Stimulated activated CD8-positive, alpha-beta memory T cell treated with anti-CD3 and anti-CD28 coated beads, Interleukin-15, amount 100 ng/mL, for 48 hours (primary cell): Measurements from ENCODE around the gene RBMX2.
"Not testable (repeated sequence)": the region's sequence is repeated elsewhere in the genome, so short reads cannot be mapped to it uniquely, and the experiment has no call there.

Experiments used
- DNase-seq, 2 donors: peaks; one replicate each; pipeline ENCODE4 v3.0.0-alpha.2; 2020; ENCODE audit warnings: low read depth in 2 of 2

Gene RBMX2, protein sequence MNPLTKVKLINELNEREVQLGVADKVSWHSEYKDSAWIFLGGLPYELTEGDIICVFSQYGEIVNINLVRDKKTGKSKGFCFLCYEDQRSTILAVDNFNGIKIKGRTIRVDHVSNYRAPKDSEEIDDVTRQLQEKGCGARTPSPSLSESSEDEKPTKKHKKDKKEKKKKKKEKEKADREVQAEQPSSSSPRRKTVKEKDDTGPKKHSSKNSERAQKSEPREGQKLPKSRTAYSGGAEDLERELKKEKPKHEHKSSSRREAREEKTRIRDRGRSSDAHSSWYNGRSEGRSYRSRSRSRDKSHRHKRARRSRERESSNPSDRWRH

DNA sequence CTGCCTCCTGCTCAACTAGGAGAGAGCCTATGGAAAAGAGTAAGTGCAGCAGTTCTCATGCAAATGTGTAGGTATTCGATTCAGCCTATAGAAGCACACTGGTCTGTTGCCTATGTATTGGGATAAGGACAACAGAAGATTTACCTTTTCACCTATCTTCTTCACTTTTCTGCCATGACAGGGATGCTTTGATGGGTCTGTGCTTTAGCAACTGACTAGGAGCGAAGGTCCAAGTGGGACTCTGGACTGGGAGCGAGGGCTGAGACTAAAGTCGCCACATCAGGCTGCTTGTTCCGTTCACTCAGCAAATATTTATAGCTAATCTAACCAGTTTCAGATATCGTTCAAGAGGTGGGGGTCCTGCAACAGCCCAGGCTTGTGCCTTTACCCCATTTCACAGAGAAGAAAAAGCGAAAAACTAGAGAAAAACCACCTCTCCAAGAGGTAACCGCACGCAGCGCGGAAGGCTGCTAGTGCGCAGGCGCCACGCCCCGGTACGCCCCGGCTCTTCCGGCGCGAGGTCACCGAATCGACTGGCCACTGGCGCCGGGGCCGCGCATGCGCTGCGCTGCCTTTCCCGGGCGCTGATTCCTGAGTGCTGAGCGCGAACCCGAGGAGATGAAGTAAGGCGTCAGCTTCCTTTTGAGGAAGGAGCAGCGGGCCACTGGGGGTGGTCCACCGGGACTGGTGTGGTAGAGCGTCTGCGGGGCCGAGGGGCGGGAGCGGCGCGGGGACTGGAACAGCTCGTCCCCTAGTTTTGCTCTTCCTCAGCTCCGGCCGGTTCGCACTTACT, at the start of gene RBMX2:
RBMX2 (plus strand) TSS at position 573 of the 793 bp plus-strand sequence; CDS start at position 619, 46 bp downstream.
- peak; percentile 59 to 60 for DNase-seq

DNA sequence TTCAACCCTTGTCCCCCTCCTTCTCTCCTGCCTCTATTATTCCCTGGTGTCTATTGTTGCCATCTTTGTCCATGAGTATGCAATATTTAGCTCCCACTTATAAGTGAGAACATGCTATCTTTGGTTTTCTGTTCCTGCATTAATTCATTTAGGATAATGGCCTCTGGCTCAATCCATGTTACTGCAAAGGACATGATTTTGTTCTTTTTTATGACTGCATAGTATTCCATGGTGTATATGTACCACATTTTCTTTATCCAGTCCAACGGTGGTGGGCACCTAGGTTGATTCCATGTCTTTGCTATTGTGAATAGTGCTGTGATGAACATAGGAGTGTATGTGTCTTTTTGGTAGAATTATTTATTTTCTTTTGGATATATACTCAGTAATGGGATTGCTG, 49.7 kb upstream of the RBMX2 start:
- not testable (repeated sequence) for DNase-seq

DNA sequence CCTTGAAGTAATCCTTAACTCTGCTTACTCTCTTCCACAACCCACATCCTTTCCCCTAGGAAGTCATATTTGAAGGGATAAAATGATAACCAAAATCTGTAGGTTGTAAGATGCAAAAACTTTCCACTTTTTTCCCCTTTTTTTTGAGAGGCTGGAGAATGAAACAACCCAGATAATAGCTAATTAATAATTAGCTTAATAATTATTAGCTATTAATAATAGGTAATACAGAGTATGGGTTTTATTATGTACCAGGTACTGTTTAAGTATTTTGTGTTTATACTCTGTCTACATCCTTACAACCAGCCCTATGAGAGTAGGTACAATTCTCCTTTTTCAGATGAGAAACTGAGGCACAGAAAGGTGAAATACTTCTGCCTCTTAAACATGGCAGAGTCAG, 25.7 kb upstream of the RBMX2 start:
- no peak for DNase-seq

DNA sequence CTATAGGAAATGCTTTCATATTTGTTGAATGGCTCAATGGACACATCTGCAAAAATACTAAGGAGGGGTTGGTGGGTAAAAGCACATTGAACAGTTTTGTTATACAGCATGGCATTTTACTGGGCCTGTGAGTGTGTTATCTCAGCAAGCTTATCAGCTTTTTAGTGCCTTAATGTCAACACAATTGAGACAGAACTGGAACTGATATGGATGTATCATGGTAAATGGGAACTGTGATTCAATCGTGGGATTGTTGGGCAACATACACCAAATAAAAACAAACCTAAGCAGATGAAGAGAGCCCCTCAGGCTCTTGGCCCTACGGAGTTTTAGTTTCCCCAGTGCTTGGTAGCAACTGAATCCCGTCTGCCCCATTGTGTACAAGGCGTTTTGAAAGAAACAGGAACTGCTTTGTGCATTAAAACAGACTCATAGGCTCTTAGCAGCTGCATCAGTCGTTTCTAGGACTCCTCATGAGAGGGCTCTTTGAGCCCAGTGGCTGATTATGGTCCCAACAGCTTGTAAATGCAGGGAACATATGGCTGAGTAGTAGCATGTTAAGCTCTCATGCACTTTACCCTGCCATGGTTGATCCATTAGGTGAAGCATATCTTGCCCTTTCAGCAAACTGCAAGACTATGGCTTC, 23.6 kb upstream of the RBMX2 start:
- DNase-seq = no peak

DNA sequence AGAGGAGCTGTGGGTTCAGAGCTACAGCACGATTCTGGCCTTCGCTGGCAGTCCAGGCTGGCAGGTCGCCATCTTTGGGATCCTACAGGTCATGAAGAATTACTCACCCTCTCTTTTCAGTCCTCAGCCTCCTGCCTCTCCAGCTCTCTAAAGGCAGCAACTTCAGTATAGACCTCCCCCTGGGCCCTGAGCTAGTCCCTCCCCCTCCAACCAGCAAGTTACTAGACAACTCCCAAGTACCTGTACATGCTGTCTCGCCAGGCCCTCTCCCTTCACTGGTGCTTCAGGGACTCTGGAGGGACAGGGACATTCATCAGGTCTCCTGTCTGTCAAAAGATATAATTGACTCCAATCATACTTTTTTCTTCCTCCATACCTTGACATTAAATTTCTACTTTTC, 16.3 kb upstream of the RBMX2 start, which contains the start of gene GPR119:
GPR119 (minus strand) TSS at position 155 of the 400 bp plus-strand sequence. CDS start 227 bp downstream, outside the sequence.
- DNase-seq = no peak

DNA sequence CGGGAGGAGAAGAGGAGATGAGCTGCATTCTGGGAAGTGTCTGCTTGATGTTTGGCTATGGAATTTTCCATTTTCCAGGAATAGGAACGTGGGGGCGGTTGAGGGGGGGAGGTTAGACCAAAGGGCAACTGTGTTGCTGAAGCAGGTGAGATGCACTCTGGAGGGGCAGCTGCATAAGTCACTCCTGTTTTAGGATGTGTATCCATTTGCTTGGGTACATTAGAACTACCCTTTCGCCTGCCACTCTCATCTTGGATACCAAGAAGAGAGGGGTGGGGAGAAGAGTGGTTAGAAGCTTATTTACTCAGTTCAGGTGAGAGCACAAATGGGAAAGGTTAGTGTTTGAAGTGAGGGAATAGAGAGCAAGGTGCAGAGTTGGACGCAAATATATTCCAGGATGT, 15.4 kb upstream of the RBMX2 start:
- no peak for DNase-seq

DNA sequence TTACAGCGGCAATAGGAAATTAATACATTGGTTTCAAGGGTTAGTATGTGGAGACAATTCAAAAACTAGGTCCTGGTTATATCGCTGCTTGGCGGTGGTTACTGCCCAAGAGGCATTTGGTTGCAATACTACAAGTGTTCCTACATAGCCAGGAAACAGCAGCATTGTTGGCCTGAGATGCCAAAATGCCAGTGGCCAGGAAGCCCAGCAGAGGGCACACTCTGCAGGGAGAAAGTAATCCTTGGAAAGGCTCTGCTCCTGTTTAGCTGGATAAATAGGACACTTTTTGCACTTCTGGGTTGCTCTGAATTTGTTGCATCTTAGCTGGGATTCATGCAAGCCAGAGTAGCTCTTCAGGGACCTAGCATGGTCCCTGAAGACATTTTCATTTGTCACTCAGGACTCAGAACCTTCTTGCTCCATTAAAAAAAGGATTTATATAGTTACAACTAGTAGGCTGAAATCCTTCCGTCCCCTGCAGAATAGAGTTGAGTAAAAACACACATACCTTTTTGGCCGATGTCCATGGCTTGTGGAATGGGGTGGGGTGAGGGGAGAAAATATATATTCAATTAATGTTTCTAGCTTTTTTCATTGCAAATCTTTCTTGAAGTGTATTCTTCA, 8.2 kb upstream of the RBMX2 start:
- DNase-seq = no peak

DNA sequence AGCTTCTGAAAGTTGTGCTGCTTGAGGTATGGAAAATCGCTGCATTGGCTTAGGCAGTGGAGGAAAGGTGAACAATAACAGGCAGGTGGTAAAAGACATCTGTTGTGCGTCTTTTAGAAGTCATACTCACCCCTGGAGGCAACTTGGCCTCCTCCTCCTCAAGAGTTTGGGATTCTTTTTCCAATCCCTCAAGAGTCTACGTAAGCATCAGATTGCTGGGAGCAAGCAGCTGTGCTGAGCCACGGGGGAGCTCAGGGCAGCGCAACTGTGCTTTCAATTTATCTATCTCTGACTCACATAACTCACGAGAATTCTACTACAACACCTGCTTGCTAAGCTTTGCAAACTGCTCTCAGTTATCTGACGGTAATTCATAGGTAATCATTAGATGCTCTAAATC, 6.4 kb upstream of the RBMX2 start:
- DNase-seq = no peak

DNA sequence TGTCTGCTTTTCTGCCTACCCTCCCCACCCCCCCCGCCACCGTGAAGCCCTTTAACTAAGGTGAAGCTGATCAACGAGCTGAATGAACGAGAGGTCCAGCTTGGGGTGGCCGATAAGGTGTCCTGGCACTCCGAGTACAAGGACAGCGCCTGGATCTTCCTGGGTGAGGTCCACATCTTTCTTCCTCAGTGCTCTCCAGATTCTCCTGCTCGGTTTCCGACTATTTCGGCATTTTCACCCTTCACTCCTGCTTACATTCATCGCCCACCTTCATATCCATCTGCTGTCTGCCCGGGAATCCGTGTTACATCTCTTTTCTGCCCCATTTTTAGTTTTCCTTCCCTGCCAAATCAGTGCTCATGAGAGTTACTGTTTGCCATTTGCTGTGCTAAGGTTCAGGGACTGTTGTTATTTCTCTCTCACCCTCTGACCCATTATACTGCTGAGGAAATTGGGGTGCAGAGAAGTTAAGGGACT, 459 bp downstream of the RBMX2 start:
- no peak for DNase-seq

DNA sequence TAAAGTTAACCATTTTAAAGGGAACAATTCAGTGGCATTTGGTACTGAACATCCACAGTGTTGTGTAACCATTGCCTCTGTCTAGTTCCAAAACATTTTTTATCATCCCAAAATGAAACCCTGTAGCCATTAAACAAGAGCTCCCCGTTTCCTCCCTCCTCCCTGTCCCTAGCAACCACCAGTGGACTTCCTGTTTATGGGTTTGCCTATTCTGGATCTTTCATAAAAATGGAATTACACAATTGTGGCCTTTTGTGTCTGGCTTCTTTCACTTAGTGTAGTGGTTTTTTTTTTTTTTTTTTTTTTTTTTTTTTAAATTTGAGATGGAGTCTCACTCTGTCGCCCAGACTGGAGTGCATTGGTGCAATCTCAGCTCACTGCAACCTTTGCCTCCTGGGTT, 11.6 kb downstream of the RBMX2 start:
- DNase-seq = no peak

DNA sequence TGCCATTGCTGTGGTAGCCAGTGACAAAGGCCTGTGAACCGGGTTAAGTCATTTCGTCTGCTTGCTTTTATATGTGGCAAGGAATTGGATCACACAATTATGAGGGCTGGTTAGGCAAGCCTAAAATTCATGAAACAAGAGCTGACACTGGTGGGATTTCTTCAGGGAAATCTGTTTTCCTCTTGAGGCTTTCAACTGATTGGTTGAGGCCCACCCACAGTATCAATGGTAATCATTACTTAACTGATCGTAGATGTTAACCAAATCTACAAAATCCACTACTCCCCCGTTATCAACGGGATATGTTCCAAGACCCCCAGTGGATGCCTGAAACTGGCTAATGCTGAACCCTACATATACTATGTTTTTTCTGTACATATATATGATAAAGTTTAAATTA, 13.0 kb downstream of the RBMX2 start:
- no peak for DNase-seq

DNA sequence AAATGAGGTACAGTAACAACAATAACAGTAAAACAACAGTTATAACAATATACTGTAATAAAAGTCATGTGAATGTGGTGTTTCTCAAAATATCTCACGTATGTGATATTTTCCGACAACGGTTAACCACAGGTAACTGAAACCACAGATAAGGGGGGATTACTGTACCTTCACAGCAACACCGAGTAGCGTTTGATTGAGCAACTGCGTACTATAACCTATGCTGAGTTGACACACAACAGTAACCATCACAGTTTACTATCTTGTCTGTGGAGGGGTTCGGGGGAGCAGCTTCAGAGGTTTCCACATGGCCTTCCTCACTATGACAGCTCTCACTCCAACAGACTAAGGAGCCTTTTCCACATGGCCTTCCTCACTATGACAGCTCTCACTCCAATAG, 13.4 kb downstream of the RBMX2 start:
- DNase-seq = no peak

DNA sequence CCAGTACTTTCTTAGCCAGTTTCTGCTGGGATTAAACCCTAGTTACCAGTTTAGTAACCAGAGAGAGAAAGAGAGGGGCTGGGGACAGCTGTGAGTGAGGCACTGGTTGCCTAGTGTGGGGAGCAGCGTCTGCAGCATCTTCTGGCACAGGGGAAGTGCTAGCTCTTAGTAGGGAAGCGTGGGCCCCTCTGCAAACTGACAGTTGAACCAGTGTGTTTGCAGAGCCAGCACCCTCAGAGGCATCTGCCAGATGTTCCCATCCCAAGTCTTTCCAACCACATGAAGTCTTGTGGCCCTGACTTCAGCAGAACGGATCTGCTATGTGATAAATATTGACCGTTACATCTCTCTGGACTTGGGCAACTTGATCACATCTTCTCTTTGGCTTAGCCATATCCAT, 15.0 kb downstream of the RBMX2 start:
- no peak for DNase-seq

DNA sequence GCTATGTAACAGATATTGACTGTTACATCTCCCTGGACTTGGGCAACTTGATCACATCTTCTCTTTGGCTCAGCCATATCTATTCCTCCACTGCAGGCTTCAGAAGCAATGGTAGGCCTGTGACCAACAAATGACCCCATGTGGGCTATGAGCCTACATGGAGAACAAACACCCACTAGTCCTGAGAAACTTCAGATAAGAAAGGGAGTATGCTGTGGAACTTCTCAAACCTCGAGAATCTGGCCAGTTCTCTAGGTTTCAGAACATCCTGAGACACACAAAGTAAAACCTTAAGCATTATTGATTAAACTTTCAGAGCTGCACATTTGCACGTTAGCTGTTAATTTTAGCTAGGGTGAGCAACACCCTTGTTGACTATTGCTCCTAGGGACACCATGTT, 16.3 kb downstream of the RBMX2 start:
- DNase-seq = no peak

DNA sequence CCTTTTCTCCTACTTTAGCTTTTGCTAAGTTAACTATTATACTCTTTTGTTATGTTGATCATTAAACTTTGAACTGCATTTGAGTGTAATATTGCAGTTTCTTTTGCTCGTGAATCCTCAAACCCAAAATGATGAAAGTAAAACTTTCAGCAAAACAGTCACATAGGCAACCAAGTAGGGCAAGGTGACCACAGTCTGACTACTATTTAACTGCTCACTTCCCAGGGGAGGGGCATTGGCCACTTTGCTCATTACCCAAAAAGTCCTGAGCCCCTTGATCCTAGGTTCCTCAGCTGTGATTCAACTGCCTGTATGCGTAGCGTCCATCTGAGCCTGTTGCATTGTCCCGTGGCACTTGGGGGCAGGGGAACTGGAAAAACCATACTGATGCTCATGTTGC, 17.0 kb downstream of the RBMX2 start:
- DNase-seq = no peak

DNA sequence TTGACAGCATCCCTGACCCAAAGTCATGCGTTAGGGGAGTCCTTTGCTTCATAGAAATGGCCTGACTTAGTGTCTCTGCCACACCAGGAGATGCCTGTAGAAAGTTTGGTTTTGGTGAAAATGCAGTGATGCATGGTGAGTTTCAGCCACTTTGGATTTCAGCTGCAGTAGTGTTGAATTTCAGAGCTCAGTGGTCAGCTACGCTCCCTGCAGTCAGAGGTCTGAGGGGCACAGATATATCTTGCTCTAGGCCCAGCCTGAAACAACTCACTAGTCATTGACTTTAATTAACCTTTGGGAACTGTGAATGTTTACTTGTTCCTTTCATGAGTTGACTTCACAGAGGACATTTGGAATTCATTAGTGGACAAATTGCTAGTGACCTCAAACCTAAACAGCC, 17.5 kb downstream of the RBMX2 start:
- DNase-seq = no peak

DNA sequence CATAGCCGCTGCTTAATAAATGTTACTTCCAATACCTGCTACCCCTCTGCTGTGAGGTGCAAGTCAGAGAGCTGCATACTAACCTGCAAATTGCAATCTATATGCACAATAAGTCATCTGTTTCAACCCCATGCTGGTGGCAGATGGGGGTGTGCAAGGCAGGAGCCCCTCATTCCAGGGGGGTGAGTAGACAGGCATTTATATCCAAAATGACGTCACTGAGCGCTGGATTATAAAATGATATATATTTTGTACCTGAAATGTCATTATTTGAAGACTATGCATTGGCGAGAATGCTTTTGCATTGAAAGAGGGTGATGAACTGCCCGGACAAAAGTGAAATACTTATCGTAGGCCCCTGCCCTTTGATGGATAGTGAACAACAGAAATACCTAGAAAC, 24.7 kb downstream of the RBMX2 start:
- no peak for DNase-seq

DNA sequence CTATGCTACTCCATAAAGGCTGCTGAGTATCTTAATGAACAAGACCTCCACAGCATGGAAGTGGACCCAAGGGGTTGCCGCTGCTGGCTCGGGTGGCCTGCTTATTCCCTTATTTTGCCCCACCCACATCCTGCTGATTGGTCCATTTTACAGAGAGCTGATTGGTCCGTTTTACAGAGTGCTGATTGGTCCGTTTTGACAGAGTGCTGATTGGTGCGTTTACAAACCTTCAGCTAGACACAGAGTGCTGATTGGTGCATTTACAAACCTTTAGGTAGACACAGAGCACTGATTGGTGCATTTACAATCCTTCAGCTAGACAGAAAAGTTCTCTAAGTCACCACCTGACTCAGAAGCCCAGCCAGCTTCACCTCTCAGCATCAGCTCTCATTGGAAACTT, 27.4 kb downstream of the RBMX2 start:
- DNase-seq = not testable (repeated sequence)

DNA sequence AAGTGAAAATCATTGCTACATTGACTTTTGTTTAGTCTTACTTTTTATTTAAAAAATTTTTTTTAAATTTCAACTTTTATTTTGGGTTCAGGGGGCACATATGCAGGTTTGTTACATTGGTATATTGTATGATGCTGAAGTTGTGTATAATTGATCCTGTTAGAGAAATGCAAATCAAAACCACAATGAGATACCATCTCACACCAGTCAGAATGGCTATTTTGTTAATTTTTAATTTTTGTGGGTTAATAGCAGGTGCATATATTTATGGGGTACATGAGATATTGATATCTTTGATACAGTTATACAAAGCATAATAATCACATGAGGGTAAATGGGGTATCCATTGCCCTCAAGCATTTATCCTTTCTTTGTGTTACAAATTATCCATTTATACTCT, 34.1 kb downstream of the RBMX2 start:
- DNase-seq = no peak

DNA sequence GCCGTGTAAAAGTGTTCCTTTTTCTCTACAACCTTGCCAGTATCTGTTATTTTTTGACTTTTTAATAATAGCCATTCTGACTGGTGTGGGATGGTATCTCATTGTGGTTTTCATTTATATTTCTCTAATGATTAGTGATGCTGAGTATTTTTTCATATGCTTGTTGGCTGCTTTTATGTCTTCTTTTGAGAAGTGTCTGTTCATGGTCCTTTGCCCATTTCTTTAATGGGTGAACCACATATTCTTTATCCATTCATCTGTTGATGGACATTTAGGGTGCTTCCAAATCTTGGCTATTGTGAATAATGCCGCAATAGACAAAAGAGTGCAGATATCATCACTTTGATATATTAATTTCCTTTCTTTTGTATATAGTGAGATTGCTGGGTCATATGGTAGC, 36.2 kb downstream of the RBMX2 start:
- DNase-seq = not testable (repeated sequence)

DNA sequence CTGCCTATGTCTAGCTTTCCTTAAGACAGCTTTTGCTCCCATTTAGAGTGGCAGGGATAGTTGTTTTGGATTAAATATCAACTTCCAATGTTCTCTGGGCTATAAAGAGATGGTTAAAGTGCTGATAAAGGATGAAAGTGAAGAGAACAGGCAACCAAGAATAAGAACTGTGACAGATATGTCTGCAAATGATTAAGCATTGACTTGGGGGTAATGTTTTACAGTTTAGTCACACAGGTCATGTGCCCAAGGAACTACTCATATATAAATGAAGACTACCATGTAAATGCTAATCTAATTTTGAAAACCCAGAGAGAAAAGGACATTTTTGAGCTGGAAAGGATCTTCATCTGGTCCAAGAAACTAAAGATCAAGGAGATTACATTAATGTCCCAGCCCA, 42.1 kb downstream of the RBMX2 start:
- DNase-seq = no peak
